GM19099 (cell line): Measurements from ENCODE around the gene SPATA32.

Experiments
- POLR2A ChIP-seq: IDR thresholded peaks from 3 replicates; pipeline ENCODE4 v1.6.1; 2011; ENCODE audit warnings: low read depth; ENCODE audit not compliant: insufficient read length; ENCODE audit errors: extremely low read depth

The SPATA32 gene

GRCh38 chr17:45296833-45297124 is 34.9 kb upstream of the SPATA32 start:
- no peak for TF ChIP-seq POLR2A

- TF ChIP-seq POLR2A: no peak
Observed at GRCh38 chr17:45296003-45296832, 34.3 kb upstream of the SPATA32 start.

- no peak for TF ChIP-seq POLR2A
Observed at GRCh38 chr17:45294506-45294905, 32.6 kb upstream of the SPATA32 start.

- TF ChIP-seq POLR2A: no peak
Observed at GRCh38 chr17:45293413-45294211, 31.7 kb upstream of the SPATA32 start.

- no peak for TF ChIP-seq POLR2A
Observed at GRCh38 chr17:45292696-45293412, 31.0 kb upstream of the SPATA32 start.

- TF ChIP-seq POLR2A: no peak
Observed at GRCh38 chr17:45291171-45291805, 29.4 kb upstream of the SPATA32 start.

- no peak for TF ChIP-seq POLR2A
Observed at GRCh38 chr17:45290269-45290765, 28.4 kb upstream of the SPATA32 start.

GRCh38 chr17:45289301-45290268 is 27.7 kb upstream of the SPATA32 start:
- no peak for TF ChIP-seq POLR2A

- no peak for TF ChIP-seq POLR2A
Observed at GRCh38 chr17:45288825-45289224, 26.9 kb upstream of the SPATA32 start.

- TF ChIP-seq POLR2A: no peak
Observed at GRCh38 chr17:45287526-45288500, 25.9 kb upstream of the SPATA32 start.

GRCh38 chr17:45286286-45286685 is 24.4 kb upstream of the SPATA32 start:
- TF ChIP-seq POLR2A: no peak

- TF ChIP-seq POLR2A: no peak
Observed at GRCh38 chr17:45284176-45285140, 22.6 kb upstream of the SPATA32 start.

GRCh38 chr17:45283711-45284110 is 21.8 kb upstream of the SPATA32 start:
- TF ChIP-seq POLR2A: no peak
